GM12878 (cell line): ENCODE measurements around the gene DUSP16. TPM values are rescaled to one million over a fixed set of nuclear protein-coding genes. Genes with fewer than 3 reads are reported as not detected.

Experiments used
- ATAC-seq: fragments of 200-7000 bp; cut with Tn5 transposase; 3 replicates; pipeline ENCODE4 v1.9.1; 2020; ENCODE audit warnings: mild to moderate bottlenecking, moderate library complexity
- BruUV-seq: library from RNA; stranded (reverse); fragments of 400-500 nt; replicated peaks from 2 replicates; lab custom pipeline; 2021; lab: Mats Ljungman, UMichigan
- CTCF ChIA-PET: fragments of 300-600 bp; sonication (Branson Sonifier 250); formaldehyde crosslinking; extraction: SDS; loops from one replicate; lab custom pipeline; 2021; ENCODE audit warnings: inconsistent platforms; lab: Yijun Ruan, JAX
- POLR2A ChIA-PET: fragments of 350-600 bp; formaldehyde crosslinking; extraction: SDS; loops from one replicate; lab custom pipeline; 2021; ENCODE audit warnings: inconsistent platforms; lab: Charles Lee
- RAD21 ChIA-PET: fragments of 300-600 bp; sonication (Branson Sonifier 250); formaldehyde crosslinking; loops from one replicate; lab custom pipeline; 2023; ENCODE audit warnings: antibody characterized with exemption; ENCODE audit not compliant: unreplicated experiment; lab: Charles Lee
- SMC1A ChIA-PET: fragments of 300-600 bp; sonication (Branson Sonifier 250); formaldehyde crosslinking; loops from one replicate; lab custom pipeline; 2023; ENCODE audit not compliant: unreplicated experiment, uncharacterized antibody; lab: Charles Lee
- DNase-seq: peaks from one replicate; pipeline ENCODE4 v3.0.0-alpha.2; 2011; ENCODE audit warnings: low read depth, low spot score
- FAIRE-seq: peaks from 3 replicates; lab custom pipeline; 2011; peaks lifted over from hg19 to GRCh38; lab: Jason Lieb, UNC
- H2AFZ ChIP-seq: 2 replicates; pipeline ENCODE4 v1.6.0; 2011; ENCODE audit warnings: low read depth, low read length, control low read depth; ENCODE audit not compliant: control insufficient read depth
- H3K27ac ChIP-seq: 2 replicates; pipeline ENCODE4 v1.5.1; 2011; ENCODE audit warnings: control low read depth; ENCODE audit not compliant: control insufficient read depth, insufficient read depth
- H3K27me3 ChIP-seq, 2 experiments: replicated peaks in 1 of 2; 2 replicates each; pipeline versions ENCODE4 v1.6.0 to v1.6.1; 2011; ENCODE audit warnings: low read length in 1 of 2; ENCODE audit not compliant: control insufficient read depth in 2 of 2, insufficient read depth in 2 of 2
- H3K36me3 ChIP-seq, 2 experiments: 2 replicates each; pipeline ENCODE4 v1.5.1; 2011; ENCODE audit warnings: low read length in 1 of 2; ENCODE audit not compliant: control insufficient read depth in 2 of 2, insufficient read depth in 2 of 2
- H3K4me1 ChIP-seq: 2 replicates; pipeline ENCODE4 v1.6.1; 2011; ENCODE audit warnings: mild to moderate bottlenecking, low read length, moderate library complexity, mixed read lengths; ENCODE audit not compliant: control insufficient read depth, insufficient read depth
- H3K4me2 ChIP-seq: 2 replicates; pipeline ENCODE4 v1.6.0; 2011; ENCODE audit warnings: control low read depth; ENCODE audit not compliant: control insufficient read depth, insufficient read depth
- H3K4me3 ChIP-seq: fragments of 200-600 bp; sonication (generic); 2 replicates; pipeline ENCODE4 v1.5.1; 2016
- H3K79me2 ChIP-seq: 2 replicates; pipeline ENCODE4 v1.6.0; 2011; ENCODE audit warnings: low read length; ENCODE audit not compliant: control insufficient read depth, insufficient read depth
- H3K9ac ChIP-seq: 2 replicates; pipeline ENCODE4 v1.8.0; 2011; ENCODE audit warnings: low read length, control low read depth, mixed read lengths; ENCODE audit not compliant: control insufficient read depth, insufficient read depth
- H3K9me3 ChIP-seq: replicated peaks from 3 replicates; pipeline ENCODE4 v1.5.1; 2011; ENCODE audit warnings: mild to moderate bottlenecking, low read length; ENCODE audit not compliant: control insufficient read depth, insufficient read depth
- H4K20me1 ChIP-seq: 2 replicates; pipeline ENCODE4 v1.6.0; 2011; ENCODE audit not compliant: control insufficient read depth, insufficient read depth
- BACH1 ChIP-seq: fragments of 450-650 bp; IDR thresholded peaks from 2 replicates; pipeline ENCODE4 v1.6.1; 2017; ENCODE audit warnings: mild to moderate bottlenecking, borderline replicate concordance
- BCLAF1 ChIP-seq: fragments of 450-650 bp; IDR thresholded peaks from 2 replicates; pipeline ENCODE4 v1.6.1; 2017; ENCODE audit warnings: antibody characterized with exemption, mild to moderate bottlenecking, moderate library complexity
- CHD4 ChIP-seq: fragments of 200-600 bp; sonication (generic); IDR thresholded peaks from 2 replicates; pipeline ENCODE4 v1.6.1; 2016; ENCODE audit warnings: mild to moderate bottlenecking
- EED ChIP-seq: sonication (generic); IDR thresholded peaks from 2 replicates; pipeline ENCODE4 v1.6.1; 2016; ENCODE audit warnings: antibody characterized with exemption, low read depth
- JUNB ChIP-seq: IDR thresholded peaks from 2 replicates; pipeline ENCODE4 v1.6.1; 2016; ENCODE audit warnings: antibody characterized with exemption, mild to moderate bottlenecking
- MYB ChIP-seq: fragments of 150-350 bp; IDR thresholded peaks from 2 replicates; pipeline ENCODE4 v1.6.1; 2014; ENCODE audit warnings: mild to moderate bottlenecking, low read depth, low read length, borderline replicate concordance
- NBN ChIP-seq: fragments of 450-650 bp; IDR thresholded peaks from 2 replicates; pipeline ENCODE4 v1.6.1; 2016
- WRNIP1 ChIP-seq: IDR thresholded peaks from 2 replicates; pipeline ENCODE4 v1.6.1; 2011; ENCODE audit warnings: low read depth, low read length, improper control_type of control experiment, borderline replicate concordance
- ZNF217 ChIP-seq: fragments of 450-650 bp; IDR thresholded peaks from 2 replicates; pipeline ENCODE4 v1.6.1; 2017; ENCODE audit warnings: antibody characterized with exemption, mild to moderate bottlenecking
- ZNF24 ChIP-seq: fragments of 450-650 bp; IDR thresholded peaks from 2 replicates; pipeline ENCODE4 v1.6.1; 2017; ENCODE audit warnings: antibody characterized with exemption, mild to moderate bottlenecking
- WGBS: methylation state at CpG from one replicate; pipeline ENCODE4 v1.1.6; 2016; ENCODE audit warnings: low lambda C conversion rate; ENCODE audit not compliant: insufficient replicate concordance, insufficient coverage; ENCODE audit errors: missing lambda C conversion rate; 5-methylcytosine and 5-hydroxymethylcytosine counted together
- in situ Hi-C: fragments of 300-500 bp; cut with MboI; formaldehyde crosslinking; loops from 9 replicates; pipeline ENCODE4 v1.14.3; 2018; ENCODE audit warnings: mixed read lengths
- intact Hi-C: fragments of 100-400 bp; cut with micrococcal nuclease; formaldehyde crosslinking; loops from one replicate; pipeline ENCODE4 v1.14.2; 2022; ENCODE audit not compliant: unreplicated experiment
- polyA plus RNA-seq, 11 experiments: library from polyadenylated mRNA; depleted of rRNA in 4 of 11; unstranded in 6 of 11; stranded (reverse) in 5 of 11; fragments of >200 nt; fragmentation: Nextera tagmentation in 4 of 11; fragmentation: Illumina TruSeq in 1 of 11; extraction: Ambion mirVana in 4 of 11; extraction: Trizol in 1 of 11; gene quantifications; 1 replicate in 1 of 11; 2 replicates in 10 of 11; pipeline versions ENCODE4 v1.2.1 to v1.2.3, GENCODE V29; 2011 to 2016; ENCODE audit warnings: inconsistent platforms in 2 of 11, missing spikeins in 2 of 11, low read depth in 1 of 11
- total RNA-seq, 4 experiments: library from RNA; depleted of rRNA in 3 of 4; stranded (reverse); fragments of >200 nt in 3 of 4; fragmentation: Illumina TruSeq in 1 of 4; extraction: Trizol in 1 of 4; gene quantifications; 2 replicates each; pipeline versions ENCODE4 v1.2.1 to v1.2.3, GENCODE V29; 2013 to 2021
- TF ChIP-seq, protein P1 (sequence below): fragments of 450-650 bp; IDR thresholded peaks from 2 replicates; pipeline ENCODE4 v1.6.1; 2017; ENCODE audit warnings: mild to moderate bottlenecking, moderate library complexity

DUSP16 gene
- total and polyA plus RNA-seq, 10 of the 15 experiments (the other 5 are each of a cell fraction or from before 2014, with no cell fraction given) = 3.9 to 75.3 (median 26.8) TPM

GRCh38 chr12:12555656-12556055, 7.0 kb downstream of the DUSP16 start (continued):
- no peak for TF ChIP-seq BCLAF1

GRCh38 chr12:12553208-12553785, 9.4 kb downstream of the DUSP16 start:
- H2AFZ ChIP-seq = no peak overlapping the region
- no peaks in the 10 kb centered on the region for H4K20me1 ChIP-seq
- H3K27me3 ChIP-seq = no peaks in the 10 kb centered on the region
- H3K9me3 ChIP-seq = no peaks in the 10 kb centered on the region
- H3K79me2 ChIP-seq = peaks cover 49% of the 10 kb centered on the region
- POLR2A ChIA-PET = interaction anchor here (0.6 to 1.6 kb wide), 5 partner anchors 31 to 994 kb away, joined by 3 to 6 read pairs (median 6); no protein-coding TSS in a partner anchor
- SMC1A ChIA-PET = interaction anchor here (0.7 to 3.9 kb wide), 5 partner anchors 10 to 183 kb away, joined by 3 to 34 read pairs (median 7); partner anchors contain the start of gene DUSP16
- ATAC-seq (no peak), FAIRE-seq (no peak), DNase-seq (no peak)
- WGBS = 95% methylated on average over 3 of the region's 3 CpGs
- no peak for TF ChIP-seq EED
- no peak for TF ChIP-seq JUNB
- TF ChIP-seq MYB = no peak
- no peak for TF ChIP-seq BACH1
- no peak for TF ChIP-seq NBN
- TF ChIP-seq, protein P1, sequence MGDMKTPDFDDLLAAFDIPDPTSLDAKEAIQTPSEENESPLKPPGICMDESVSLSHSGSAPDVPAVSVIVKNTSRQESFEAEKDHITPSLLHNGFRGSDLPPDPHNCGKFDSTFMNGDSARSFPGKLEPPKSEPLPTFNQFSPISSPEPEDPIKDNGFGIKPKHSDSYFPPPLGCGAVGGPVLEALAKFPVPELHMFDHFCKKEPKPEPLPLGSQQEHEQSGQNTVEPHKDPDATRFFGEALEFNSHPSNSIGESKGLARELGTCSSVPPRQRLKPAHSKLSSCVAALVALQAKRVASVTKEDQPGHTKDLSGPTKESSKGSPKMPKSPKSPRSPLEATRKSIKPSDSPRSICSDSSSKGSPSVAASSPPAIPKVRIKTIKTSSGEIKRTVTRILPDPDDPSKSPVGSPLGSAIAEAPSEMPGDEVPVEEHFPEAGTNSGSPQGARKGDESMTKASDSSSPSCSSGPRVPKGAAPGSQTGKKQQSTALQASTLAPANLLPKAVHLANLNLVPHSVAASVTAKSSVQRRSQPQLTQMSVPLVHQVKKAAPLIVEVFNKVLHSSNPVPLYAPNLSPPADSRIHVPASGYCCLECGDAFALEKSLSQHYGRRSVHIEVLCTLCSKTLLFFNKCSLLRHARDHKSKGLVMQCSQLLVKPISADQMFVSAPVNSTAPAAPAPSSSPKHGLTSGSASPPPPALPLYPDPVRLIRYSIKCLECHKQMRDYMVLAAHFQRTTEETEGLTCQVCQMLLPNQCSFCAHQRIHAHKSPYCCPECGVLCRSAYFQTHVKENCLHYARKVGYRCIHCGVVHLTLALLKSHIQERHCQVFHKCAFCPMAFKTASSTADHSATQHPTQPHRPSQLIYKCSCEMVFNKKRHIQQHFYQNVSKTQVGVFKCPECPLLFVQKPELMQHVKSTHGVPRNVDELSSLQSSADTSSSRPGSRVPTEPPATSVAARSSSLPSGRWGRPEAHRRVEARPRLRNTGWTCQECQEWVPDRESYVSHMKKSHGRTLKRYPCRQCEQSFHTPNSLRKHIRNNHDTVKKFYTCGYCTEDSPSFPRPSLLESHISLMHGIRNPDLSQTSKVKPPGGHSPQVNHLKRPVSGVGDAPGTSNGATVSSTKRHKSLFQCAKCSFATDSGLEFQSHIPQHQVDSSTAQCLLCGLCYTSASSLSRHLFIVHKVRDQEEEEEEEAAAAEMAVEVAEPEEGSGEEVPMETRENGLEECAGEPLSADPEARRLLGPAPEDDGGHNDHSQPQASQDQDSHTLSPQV = no peak
- no peak for TF ChIP-seq WRNIP1
- TF ChIP-seq CHD4 = peak; percentile 90; the same call in 1 of the 2 replicates
- TF ChIP-seq ZNF24 = no peak
- peak; percentile 75; the same call in 1 of the 2 replicates for TF ChIP-seq ZNF217
- no peak overlapping the region for H3K4me2 ChIP-seq
- intact Hi-C loops = no loop called here
- CTCF ChIA-PET = interaction anchor here (1.0 to 3.4 kb wide), 5 partner anchors 10 to 183 kb away, joined by 3 to 13 read pairs (median 7); partner anchors contain the start of gene DUSP16
- in situ Hi-C loops = no loop called here
- peaks cover 16% of the 10 kb centered on the region for H3K4me1 ChIP-seq
- no peak overlapping the region for H3K4me3 ChIP-seq
- no peak overlapping the region for H3K27ac ChIP-seq
- peaks cover 0 to 2% of the 10 kb centered on the region in 2 experiments; a peak in 2 of 4 replicates for H3K36me3 ChIP-seq
- H3K9ac ChIP-seq = no peak overlapping the region
- RAD21 ChIA-PET = interaction anchor here (0.7 to 1.3 kb wide), 3 partner anchors 10 to 191 kb away, joined by 3 read pairs; no protein-coding TSS in a partner anchor
- BruUV-seq = no TSS peak
